H1 (cell line): Measurements from ENCODE around the gene SEMA5B. TPM values are rescaled to one million over a fixed set of nuclear protein-coding genes. Genes with fewer than 3 reads are reported as not detected.
A peak's percentile ranks its signal among the peaks of the same experiment; 100 is the strongest.

Experiments
- CTCF ChIA-PET: fragments of 300-600 bp; sonication (Branson Sonifier 250); formaldehyde crosslinking; loops from one replicate; lab custom pipeline; 2021; ENCODE audit not compliant: partially characterized antibody; lab: Charles Lee
- POLR2A ChIA-PET: fragments of 300-600 bp; sonication (Branson Sonifier 250); formaldehyde crosslinking; loops from one replicate; lab custom pipeline; 2021; ENCODE audit warnings: inconsistent platforms; ENCODE audit not compliant: partially characterized antibody; lab: Charles Lee
- DNase-seq, 2 experiments: peaks; one replicate each; pipeline versions ENCODE4 v3.0.0 to v3.0.0-alpha.2; 2010 to 2022; ENCODE audit warnings: low spot score in 2 of 2, low read depth in 1 of 2, mixed read lengths in 1 of 2
- FAIRE-seq: peaks from 2 replicates; lab custom pipeline; 2011; peaks lifted over from hg19 to GRCh38; lab: Jason Lieb, UNC
- H2AFZ ChIP-seq: 2 replicates; pipeline ENCODE4 v1.8.1; 2012; ENCODE audit warnings: low read length, inconsistent platforms
- H2AK5ac ChIP-seq: 2 replicates; pipeline ENCODE4 v1.6.1; 2013; ENCODE audit warnings: low read depth, low read length
- H2BK120ac ChIP-seq: replicated peaks from 2 replicates; pipeline ENCODE3; 2013; ENCODE audit warnings: low read depth, low read length, inconsistent platforms
- H2BK12ac ChIP-seq: 2 replicates; pipeline ENCODE4 v1.6.1; 2013; ENCODE audit warnings: low read depth, low read length
- H2BK15ac ChIP-seq: 2 replicates; pipeline ENCODE4 v1.6.1; 2013; ENCODE audit warnings: low read length
- H2BK20ac ChIP-seq: 2 replicates; pipeline ENCODE4 v1.6.1; 2013; ENCODE audit warnings: low read length
- H2BK5ac ChIP-seq: 2 replicates; pipeline ENCODE4 v1.6.1; 2013; ENCODE audit warnings: low read depth, low read length
- H3K14ac ChIP-seq: 2 replicates; pipeline ENCODE4 v1.6.1; 2013; ENCODE audit warnings: inconsistent platforms; ENCODE audit not compliant: insufficient read length
- H3K18ac ChIP-seq: 2 replicates; pipeline ENCODE4 v1.6.1; 2013; ENCODE audit warnings: low read length; ENCODE audit errors: extremely low read depth
- H3K23ac ChIP-seq: 2 replicates; pipeline ENCODE4 v1.6.1; 2013; ENCODE audit warnings: inconsistent platforms; ENCODE audit not compliant: insufficient read length
- H3K23me2 ChIP-seq: 2 replicates; pipeline ENCODE4 v1.6.1; 2013; ENCODE audit warnings: low read depth, low read length
- H3K27ac ChIP-seq: 2 replicates; pipeline ENCODE4 v1.6.1; 2011; ENCODE audit warnings: low read depth, low read length, inconsistent platforms
- H3K27me3 ChIP-seq, 4 experiments: replicated peaks in 1 of 4; 1 replicate in 1 of 4; 2 replicates in 3 of 4; pipeline versions ENCODE4 v1.6.1 to v1.8.1; 2011 to 2013; ENCODE audit warnings: low read length in 3 of 4, mild to moderate bottlenecking in 3 of 4, inconsistent platforms in 2 of 4, mixed read lengths in 2 of 4, moderate library complexity in 1 of 4; ENCODE audit not compliant: control insufficient read depth in 3 of 4, insufficient read depth in 3 of 4; ENCODE audit errors: extremely low read depth in 1 of 4
- H3K36me3 ChIP-seq, 4 experiments: 2 replicates each; pipeline versions ENCODE4 v1.6.1 to v1.8.1; 2011 to 2013; ENCODE audit warnings: mild to moderate bottlenecking in 4 of 4, low read length in 3 of 4, moderate library complexity in 2 of 4, control low read depth in 1 of 4, inconsistent platforms in 1 of 4; ENCODE audit not compliant: insufficient read depth in 4 of 4, control insufficient read depth in 2 of 4
- H3K4ac ChIP-seq: replicated peaks from 2 replicates; pipeline ENCODE3; 2013; ENCODE audit warnings: low read length, low read depth, mixed read lengths, inconsistent platforms; ENCODE audit not compliant: insufficient read length
- H3K4me1 ChIP-seq, 4 experiments: replicated peaks in 1 of 4; 1 replicate in 1 of 4; 2 replicates in 3 of 4; pipeline versions ENCODE4 v1.6.1 to v1.8.1; 2011 to 2013; ENCODE audit warnings: low read length in 3 of 4, inconsistent platforms in 2 of 4, mixed read lengths in 1 of 4; ENCODE audit not compliant: insufficient read depth in 4 of 4, control insufficient read depth in 3 of 4
- H3K4me2 ChIP-seq, 2 experiments: 2 replicates each; pipeline versions ENCODE4 v1.6.1 to v1.8.1; 2011 to 2013; ENCODE audit warnings: low read depth in 2 of 2, low read length in 2 of 2, control low read depth in 1 of 2, inconsistent platforms in 1 of 2, mild to moderate bottlenecking in 1 of 2; ENCODE audit not compliant: insufficient read depth in 1 of 2
- H3K4me3 ChIP-seq, 4 experiments: fragments of 200-600, 300-600 bp in 1 of 4; sonication (generic), shearing (Covaris generic), sonication (Bioruptor Twin) in 1 of 4; 2 replicates each; pipeline versions ENCODE4 v1.5.1 to v1.8.1; 2011 to 2016; ENCODE audit warnings: low read length in 4 of 4, low read depth in 3 of 4, control low read depth in 2 of 4, inconsistent platforms in 2 of 4, mild to moderate bottlenecking in 2 of 4, mixed read lengths in 1 of 4, moderate library complexity in 1 of 4; ENCODE audit not compliant: insufficient read depth in 2 of 4; ENCODE audit errors: extremely low read depth in 1 of 4
- H3K56ac ChIP-seq: replicated peaks from 2 replicates; pipeline ENCODE3; 2013; ENCODE audit warnings: low read depth, mild to moderate bottlenecking, mixed read lengths, low read length, inconsistent platforms; ENCODE audit not compliant: insufficient read length
- H3K79me1 ChIP-seq: 2 replicates; pipeline ENCODE4 v1.6.1; 2013; ENCODE audit warnings: low read depth, low read length, control low read depth
- H3K79me2 ChIP-seq, 2 experiments: 2 replicates each; pipeline versions ENCODE4 v1.6.1 to v1.8.1; 2012 to 2013; ENCODE audit warnings: low read length in 2 of 2, mild to moderate bottlenecking in 2 of 2, inconsistent platforms in 1 of 2; ENCODE audit not compliant: insufficient read depth in 2 of 2, control insufficient read depth in 1 of 2
- H3K9ac ChIP-seq, 4 experiments: replicated peaks in 1 of 4; 1 replicate in 1 of 4; 2 replicates in 3 of 4; pipeline versions ENCODE4 v1.6.1 to v1.8.1; 2011 to 2013; ENCODE audit warnings: low read depth in 3 of 4, low read length in 3 of 4, control low read depth in 2 of 4, mild to moderate bottlenecking in 2 of 4, moderate library complexity in 2 of 4, inconsistent platforms in 1 of 4; ENCODE audit errors: extremely low read depth in 1 of 4
- H3K9me3 ChIP-seq, 2 experiments: 2 replicates each; pipeline versions ENCODE4 v1.6.1 to v1.8.1; 2012 to 2013; ENCODE audit warnings: mild to moderate bottlenecking in 2 of 2, moderate library complexity in 2 of 2, control low read depth in 1 of 2, inconsistent platforms in 1 of 2, low read depth in 1 of 2, low read length in 1 of 2, mixed read lengths in 1 of 2; ENCODE audit not compliant: insufficient read depth in 2 of 2
- H4K20me1 ChIP-seq, 2 experiments: replicated peaks in 1 of 2; 2 replicates each; pipeline versions ENCODE3 to v1.8.1; 2011 to 2013; ENCODE audit warnings: inconsistent platforms in 2 of 2, low read length in 2 of 2, mild to moderate bottlenecking in 1 of 2; ENCODE audit not compliant: insufficient read depth in 2 of 2, control insufficient read depth in 1 of 2
- H4K5ac ChIP-seq: 2 replicates; pipeline ENCODE4 v1.6.1; 2013; ENCODE audit warnings: low read length, low read depth, mixed read lengths, inconsistent platforms; ENCODE audit not compliant: insufficient read length
- H4K8ac ChIP-seq: 2 replicates; pipeline ENCODE4 v1.8.0; 2013; ENCODE audit warnings: mild to moderate bottlenecking, moderate library complexity, low read length, inconsistent platforms; ENCODE audit not compliant: insufficient read depth; ENCODE audit errors: extremely low read depth
- H4K91ac ChIP-seq: replicated peaks from 2 replicates; pipeline ENCODE3; 2013; ENCODE audit warnings: low read length, mixed read lengths, inconsistent platforms; ENCODE audit not compliant: insufficient read length
- HDAC2 ChIP-seq, 2 experiments: fragments of 300-600 bp in 1 of 2; sonication (generic) in 1 of 2; IDR thresholded peaks; 2 replicates each; pipeline ENCODE4 v1.6.1; 2011 to 2012; ENCODE audit warnings: low read depth in 2 of 2, low read length in 2 of 2, mild to moderate bottlenecking in 2 of 2, moderate library complexity in 2 of 2, borderline replicate concordance in 1 of 2, inconsistent platforms in 1 of 2
- KDM4A ChIP-seq: IDR thresholded peaks from one replicate; pipeline ENCODE4 v1.7.1; 2012; ENCODE audit warnings: low read depth, mild to moderate bottlenecking, moderate library complexity, low read length, inconsistent platforms; ENCODE audit not compliant: severe bottlenecking
- MAFK ChIP-seq: IDR thresholded peaks from 2 replicates; pipeline ENCODE4 v1.6.1; 2012; ENCODE audit warnings: low read depth, mild to moderate bottlenecking, improper control_type of control experiment, low read length
- POLR2AphosphoS5 ChIP-seq: IDR thresholded peaks from 2 replicates; pipeline ENCODE4 v1.6.1; 2011; ENCODE audit warnings: low read depth, low read length
- POU5F1 ChIP-seq: IDR thresholded peaks from 2 replicates; pipeline ENCODE4 v1.6.1; 2011; ENCODE audit warnings: low read depth, mild to moderate bottlenecking, low read length, moderate library complexity
- RFX5 ChIP-seq: IDR thresholded peaks from 2 replicates; pipeline ENCODE4 v1.6.1; 2011; ENCODE audit warnings: low read depth, low read length, improper control_type of control experiment, borderline replicate concordance
- SAP30 ChIP-seq: fragments of 300-600 bp; sonication (generic); IDR thresholded peaks from 2 replicates; pipeline ENCODE4 v1.7.1; 2012; ENCODE audit warnings: low read length, moderate library complexity, mild to moderate bottlenecking, inconsistent platforms; ENCODE audit not compliant: insufficient read depth, insufficient replicate concordance
- USF2 ChIP-seq: IDR thresholded peaks from 2 replicates; pipeline ENCODE4 v1.6.1; 2011; ENCODE audit warnings: low read length, improper control_type of control experiment
- YY1 ChIP-seq: IDR thresholded peaks from 2 replicates; pipeline ENCODE4 v1.6.1; 2011; ENCODE audit warnings: low read depth, mild to moderate bottlenecking, low read length
- ZNF274 ChIP-seq: IDR thresholded peaks from 2 replicates; pipeline ENCODE4 v1.7.0; 2012; ENCODE audit warnings: low read length, borderline replicate concordance; ENCODE audit errors: extremely low read depth
- WGBS, 2 experiments: shearing (Covaris generic) in 1 of 2; methylation state at CpG; one replicate each; pipeline versions ENCODE4 v1.1.6 to v1.1.7; 2013 to 2015; ENCODE audit warnings: low lambda C conversion rate in 2 of 2, mixed read lengths in 2 of 2, inconsistent platforms in 1 of 2, low coverage in 1 of 2, missing lambda C conversion rate in 1 of 2; ENCODE audit not compliant: insufficient replicate concordance in 2 of 2, insufficient coverage in 1 of 2, insufficient read length in 1 of 2; ENCODE audit errors: extremely low coverage in 1 of 2, missing lambda C conversion rate in 1 of 2; 5-methylcytosine and 5-hydroxymethylcytosine counted together
- polyA plus RNA-seq, 7 experiments: library from polyadenylated mRNA; depleted of rRNA in 3 of 7; stranded (reverse) in 5 of 7; unstranded in 2 of 7; fragments of >200 nt in 5 of 7; fragments of 200-250 nt in 2 of 7; gene quantifications; 1 replicate in 5 of 7; 2 replicates in 1 of 7; 4 replicates in 1 of 7; pipeline versions ENCODE4 v1.2.1 to v1.2.3, GENCODE V29; 2011 to 2013; ENCODE audit warnings: missing spikeins in 2 of 7, mixed read lengths in 2 of 7
- total RNA-seq: library from RNA; stranded (reverse); fragmentation: NEBNext Ultra II Directional; extraction: Animal tissue kit (Norgen Biotek cat#: 25700); gene quantifications from 2 replicates; pipeline ENCODE4 v1.2.1, GENCODE V29; 2021

The SEMA5B gene
- total and polyA plus RNA-seq, 2 of the 8 experiments (the other 6 are each of a cell fraction or from before 2014, with no cell fraction given): 13.1 to 22.4 TPM

GRCh38 chr3:122989856-122990575 is 37.5 kb downstream of the SEMA5B start:
- Histone ChIP-seq H3K36me3 (no peaks in the 10 kb centered on the region; a peak in 1 of 8 replicates), H3K4me1 (peaks cover 20 to 44% (median 28%) of the 10 kb centered on the region in 4 experiments), H2AK5ac (0 out of 2 replicates have a peak overlapping the region, but pooled peaks have one; percentile 9), H2BK12ac (peak overlapping the region; percentile 20; the same call in 1 of the 2 replicates), H4K20me1 (no peaks in the 10 kb centered on the region), H3K18ac (no peak overlapping the region), H3K4me2 (no peak overlapping the region), H2BK15ac (0 out of 2 replicates have a peak overlapping the region, but pooled peaks have one; percentile 74), H3K4me3 (no peak overlapping the region), H3K79me2 (no peaks in the 10 kb centered on the region), H4K91ac (no peak overlapping the region), H3K14ac (no peak overlapping the region), H3K9me3 (no peaks in the 10 kb centered on the region), H3K23me2 (no peaks in the 10 kb centered on the region; the same call in 1 of the 2 replicates), H3K27me3 (no peaks in the 10 kb centered on the region; a peak in 1 of 7 replicates), H2BK5ac (no peak overlapping the region), H4K8ac (no peak overlapping the region), H3K4ac (no peak overlapping the region), H2BK20ac (no peak overlapping the region), H3K27ac (no peak overlapping the region), H2BK120ac (no peak overlapping the region), H3K79me1 (no peaks in the 10 kb centered on the region; the same call in 1 of the 2 replicates), H3K56ac (no peak overlapping the region), H4K5ac (no peak overlapping the region), H3K23ac (no peak overlapping the region), H2AFZ (no peak overlapping the region), H3K9ac (no peak overlapping the region)
- WGBS, 2 experiments: 90% methylated on average over 4 of the region's 4 CpGs; no CpG with 5 or more reads in 1 of the 2 experiments
- ChIA-PET CTCF (interaction anchor here (1.2 to 3.1 kb wide), 4 partner anchors 12 to 41 kb away, joined by 3 to 14 read pairs (median 3); no protein-coding TSS in a partner anchor), POLR2A (interaction anchor here (0.7 to 2.0 kb wide), 2 partner anchors 12 to 69 kb away, joined by 3 to 5 read pairs; no protein-coding TSS in a partner anchor)
- no peak for DNase-seq
- FAIRE-seq: no peak
- no peak for TF ChIP-seq USF2
- no peak for TF ChIP-seq RFX5
- TF ChIP-seq MAFK: no peak
- no peak for TF ChIP-seq KDM4A
- no peak for TF ChIP-seq YY1
- TF ChIP-seq ZNF274: no peak
- no peak for TF ChIP-seq POU5F1
- TF ChIP-seq POLR2AphosphoS5: no peak
- TF ChIP-seq HDAC2 (IDR thresholded peaks at IDR 0.05; ENCODE audit: borderline replicate concordance in 1 of 2, low read depth in 2 of 2, low read length in 2 of 2): no peak
- TF ChIP-seq SAP30: no peak
